Measurements from ENCODE around the gene CRADD.

DNA sequence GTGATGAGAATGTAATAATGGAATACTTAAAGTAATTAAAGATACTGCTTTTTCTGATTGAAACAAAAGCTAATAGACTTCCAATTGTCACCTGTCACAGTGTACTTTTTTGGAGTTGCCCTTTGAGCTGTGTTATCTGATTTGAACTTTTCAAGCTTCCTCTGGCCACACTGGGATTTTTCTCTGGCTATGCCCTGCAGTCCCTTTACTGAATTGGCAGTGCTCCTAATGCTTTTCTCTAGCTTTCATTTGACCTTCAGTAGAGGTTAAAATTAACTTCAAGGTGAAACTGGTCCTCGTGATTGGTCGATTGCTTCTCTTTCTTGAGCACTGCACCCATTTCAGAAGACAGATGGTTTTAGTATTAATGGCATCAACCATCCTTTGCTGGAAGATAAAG lies 89.2 kb downstream of the CRADD start:
- TF ChIP-seq CTCF (IDR thresholded peaks at IDR 0.05) = no peak
- TF ChIP-seq EZH2phosphoT487 (IDR thresholded peaks at IDR 0.05) = no peak
- TF ChIP-seq EZH2 (IDR thresholded peaks at IDR 0.05) = no peak
